OCI-LY1 (cell line): ENCODE results near the gene FGF11.

Experiments used
- CTCF ChIP-seq: fragments of 200-600 bp; sonication (generic), shearing (Covaris generic); IDR thresholded peaks from 2 replicates; pipeline ENCODE4 v1.5.1; 2017; ENCODE audit warnings: mild to moderate bottlenecking, antibody characterized with exemption, low read length, moderate library complexity, mixed read lengths
- EZH2 ChIP-seq: fragments of 200-600 bp; sonication (generic), shearing (Covaris generic); IDR thresholded peaks from 2 replicates; pipeline ENCODE4 v1.8.0; 2017; ENCODE audit warnings: borderline replicate concordance, mixed run types, mild to moderate bottlenecking, antibody characterized with exemption, low read length, moderate library complexity, mixed read lengths

- TF ChIP-seq EZH2 (no peak), CTCF (no peak)
These were observed 36.1 kb upstream of the FGF11 start for GRCh38 chr17:7403043-7403726.
